ENCODE measurements around the gene BNIP5. TPM values are rescaled to one million over a fixed set of nuclear protein-coding genes. Genes with fewer than 3 reads are reported as not detected.
"Not testable (repeated sequence)": the region's sequence is repeated elsewhere in the genome, so short reads cannot be mapped to it uniquely, and the experiment has no call there.

Gene BNIP5
- total RNA-seq, 6 experiments from 2014 or later = not detected

GRCh38 chr6:36343109-36343680, 6.5 kb upstream of the BNIP5 start:
- 57% methylated on average over 4 of the region's 5 CpGs for WGBS (ENCODE audit: insufficient coverage, low coverage, low lambda C conversion rate, missing lambda C conversion rate)
- peaks cover 0 to 7% (median 3%) of the 10 kb centered on the region in 4 donors for H3K4me1 ChIP-seq
- peak in 1 of 3 donors; percentile 2 for DNase-seq
- H3K27ac ChIP-seq = no peak overlapping the region
- H3K36me3 ChIP-seq = no peaks in the 10 kb centered on the region
- H3K27me3 ChIP-seq = no peaks in the 10 kb centered on the region
- ATAC-seq = no peak
- no peaks in the 10 kb centered on the region for H3K9me3 ChIP-seq
- H3K4me3 ChIP-seq = no peak overlapping the region
- intact Hi-C loops (cut with DNase I) = no loop called here
- TF ChIP-seq CTCF (IDR thresholded peaks at IDR 0.05) = no peak

DNA sequence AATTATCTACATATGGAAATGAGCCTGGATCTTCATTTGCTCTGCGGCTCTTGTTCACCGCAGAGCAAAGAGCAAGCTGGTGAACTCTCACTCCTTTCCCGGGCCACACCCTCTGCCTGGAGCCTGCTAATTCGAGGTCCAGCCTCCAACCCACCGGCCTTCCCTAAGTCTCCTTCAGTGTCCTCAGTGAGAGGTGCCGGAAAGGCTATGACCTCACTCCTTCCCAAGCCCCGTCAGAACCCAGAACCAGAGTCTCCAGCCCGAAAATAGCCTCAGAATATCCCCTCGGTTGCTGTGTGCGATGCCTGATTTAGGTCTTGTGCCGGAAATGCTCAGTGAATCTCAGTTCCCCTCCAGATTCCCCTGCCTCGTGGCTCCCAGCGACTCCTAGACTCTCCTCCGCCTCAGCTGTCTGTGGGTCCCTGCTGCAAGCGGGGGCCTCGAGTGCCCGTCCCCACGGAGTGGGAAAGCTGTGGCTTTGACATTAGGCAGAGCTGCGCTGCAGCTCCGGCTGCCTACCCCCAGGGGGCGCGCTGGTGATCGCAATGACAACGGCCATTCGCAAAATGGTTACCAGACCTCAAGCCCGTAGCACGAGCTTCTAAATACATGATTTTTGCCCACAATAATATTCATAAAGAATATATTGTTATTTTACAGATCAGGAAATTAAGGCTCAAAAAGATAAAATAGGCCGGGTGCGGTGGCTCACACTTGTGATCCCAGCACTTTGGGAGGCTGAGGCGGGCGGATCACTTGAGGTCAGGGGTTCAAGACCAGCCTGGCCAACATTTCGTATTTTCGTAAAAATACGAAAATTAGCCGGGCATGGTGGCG, 4.1 kb upstream of the BNIP5 start:
- intact Hi-C loops (cut with DNase I) = no loop called here

GRCh38 chr6:36340306-36340617, 3.6 kb upstream of the BNIP5 start:
- Histone ChIP-seq H3K9me3 (no peaks in the 10 kb centered on the region), H3K27me3 (no peaks in the 10 kb centered on the region), H3K4me3 (no peak overlapping the region), H3K4me1 (peaks cover 0 to 7% (median 3%) of the 10 kb centered on the region in 4 donors), H3K27ac (no peak overlapping the region), H3K36me3 (no peaks in the 10 kb centered on the region)
- no peak for TF ChIP-seq POLR2A (IDR thresholded peaks at IDR 0.05)
- TF ChIP-seq CTCF (IDR thresholded peaks at IDR 0.05) = no peak
- DNase-seq (no peak), ATAC-seq (no peak)
- 61% methylated on average over 9 of the region's 12 CpGs for WGBS (ENCODE audit: insufficient coverage, low coverage, low lambda C conversion rate, missing lambda C conversion rate)
- intact Hi-C loops (cut with DNase I) = no loop called here

More for the DNA sequence above, 4.1 kb upstream of the BNIP5 start:
- no peaks in the 10 kb centered on the region for H3K36me3 ChIP-seq
- WGBS (ENCODE audit: insufficient coverage, low coverage, low lambda C conversion rate, missing lambda C conversion rate) = 20% methylated on average over 33 of the region's 36 CpGs
- no peaks in the 10 kb centered on the region for H3K27me3 ChIP-seq
- no peak overlapping the region for H3K27ac ChIP-seq
- peak overlapping the region in 1 of 3 donors; percentile 15 for H3K4me3 ChIP-seq
- no peaks in the 10 kb centered on the region for H3K9me3 ChIP-seq
- DNase-seq = peak; percentile 68 to 78 (median 77)
- ATAC-seq = peak; percentile 88 to 93 (median 92)
- peaks cover 0 to 7% (median 3%) of the 10 kb centered on the region in 4 donors for H3K4me1 ChIP-seq
- no peak for TF ChIP-seq POLR2A (IDR thresholded peaks at IDR 0.05)
- TF ChIP-seq CTCF (IDR thresholded peaks at IDR 0.05) = peak; percentile 81 to 97 (median 94)

DNA sequence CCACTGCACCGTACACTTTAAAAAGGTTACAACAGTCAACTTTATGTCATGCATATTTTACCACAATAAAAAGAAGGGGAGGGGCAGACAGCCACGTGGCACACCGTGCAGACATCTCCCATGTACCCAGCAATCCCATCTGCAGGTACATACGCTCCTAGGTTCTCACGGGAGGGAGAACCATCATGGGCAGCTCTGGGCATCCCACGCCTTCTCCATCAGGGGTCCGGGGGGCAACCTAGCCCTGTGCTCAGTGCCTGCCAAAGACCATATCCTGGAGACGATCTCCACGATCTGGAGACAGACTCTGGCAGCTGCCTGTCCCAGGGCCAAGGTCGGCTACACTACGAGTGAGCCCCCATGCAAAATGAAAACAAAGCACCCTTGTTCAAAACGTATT, 2.5 kb upstream of the BNIP5 start:
- Histone ChIP-seq H3K27ac (no peak overlapping the region), H3K36me3 (no peaks in the 10 kb centered on the region), H3K9me3 (no peaks in the 10 kb centered on the region), H3K4me3 (no peak overlapping the region), H3K4me1 (peaks cover 0 to 7% (median 3%) of the 10 kb centered on the region in 4 donors), H3K27me3 (no peaks in the 10 kb centered on the region)
- whole genome bisulfite sequencing (ENCODE audit: insufficient coverage, low coverage, low lambda C conversion rate, missing lambda C conversion rate) = 73% methylated on average over 6 of the region's 12 CpGs
- TF ChIP-seq CTCF (IDR thresholded peaks at IDR 0.05) (no peak), POLR2A (IDR thresholded peaks at IDR 0.05) (no peak)
- DNase-seq (no peak), ATAC-seq (no peak)
- intact Hi-C loops (cut with DNase I) = no loop called here

DNA sequence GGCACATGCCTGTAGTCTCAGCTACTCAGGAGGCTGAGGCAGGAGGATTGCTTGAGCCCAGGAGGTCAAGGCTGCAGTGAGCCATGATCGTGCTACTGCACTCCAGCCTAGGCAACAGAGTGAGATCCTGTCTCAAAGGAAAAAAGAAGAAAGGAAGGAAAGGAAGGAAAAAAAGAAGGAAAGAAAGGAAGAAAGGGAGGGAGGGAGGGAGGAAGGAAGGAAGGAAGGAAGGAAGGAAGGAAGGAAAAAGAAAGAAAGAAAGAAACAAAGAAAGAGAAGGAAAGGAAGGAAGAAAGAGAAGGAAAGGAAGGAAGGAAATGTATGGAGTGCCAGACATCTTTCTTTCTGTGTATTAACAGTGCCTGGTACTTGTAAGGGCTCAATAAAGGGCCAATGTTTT, 1.5 kb upstream of the BNIP5 start:
- H3K9me3 ChIP-seq; H3K27ac ChIP-seq; DNase-seq; H3K4me1 ChIP-seq; H3K4me3 ChIP-seq; ATAC-seq; intact Hi-C loops (cut with DNase I); H3K36me3 ChIP-seq; H3K27me3 ChIP-seq: not testable (repeated sequence)
- WGBS (ENCODE audit: insufficient coverage, low coverage, low lambda C conversion rate, missing lambda C conversion rate) = 89% methylated on average over 1 of the region's 1 CpG

All from right lobe of liver (tissue), 6 donors.